ENCODE results near the gene NEUROD2.

The NEUROD2 gene

DNA sequence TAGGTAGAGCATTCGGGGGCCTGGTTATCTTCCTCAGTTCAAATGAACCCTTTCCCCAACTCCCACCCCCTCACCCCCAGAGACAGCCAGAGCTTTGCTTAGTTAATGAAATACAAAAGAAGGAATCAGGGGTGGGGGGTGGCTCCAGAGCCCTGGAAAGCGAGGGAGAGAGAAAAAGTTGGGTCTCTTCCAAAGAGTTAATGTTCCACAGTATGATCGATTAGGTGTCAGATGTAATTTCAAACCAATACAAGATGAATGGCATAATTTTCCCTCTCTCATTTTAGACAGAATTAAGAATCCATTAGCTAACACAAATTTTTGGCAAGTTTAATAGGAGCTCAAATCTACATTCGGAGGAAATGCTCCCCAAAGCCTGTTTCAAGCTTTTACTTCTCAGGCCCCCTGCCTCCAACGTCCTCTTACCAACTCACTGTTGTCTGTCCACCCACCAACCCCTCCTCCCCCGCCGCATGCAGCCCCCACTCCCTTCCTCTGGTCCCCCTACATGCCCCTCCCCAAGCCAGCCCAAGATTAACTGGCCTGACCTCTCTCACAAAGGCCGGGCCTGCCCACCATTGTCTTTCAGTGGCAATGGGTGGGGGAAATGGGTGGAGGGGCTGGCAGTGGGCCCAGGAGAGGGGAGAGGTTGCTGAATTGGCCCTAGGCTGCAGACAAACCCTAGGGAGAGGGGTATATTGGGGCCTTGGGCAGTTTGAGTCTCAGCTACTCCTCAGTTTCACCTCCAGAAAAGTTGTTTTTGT lies 28.2 kb downstream of the NEUROD2 start:
- DNase-seq: no peak

DNA sequence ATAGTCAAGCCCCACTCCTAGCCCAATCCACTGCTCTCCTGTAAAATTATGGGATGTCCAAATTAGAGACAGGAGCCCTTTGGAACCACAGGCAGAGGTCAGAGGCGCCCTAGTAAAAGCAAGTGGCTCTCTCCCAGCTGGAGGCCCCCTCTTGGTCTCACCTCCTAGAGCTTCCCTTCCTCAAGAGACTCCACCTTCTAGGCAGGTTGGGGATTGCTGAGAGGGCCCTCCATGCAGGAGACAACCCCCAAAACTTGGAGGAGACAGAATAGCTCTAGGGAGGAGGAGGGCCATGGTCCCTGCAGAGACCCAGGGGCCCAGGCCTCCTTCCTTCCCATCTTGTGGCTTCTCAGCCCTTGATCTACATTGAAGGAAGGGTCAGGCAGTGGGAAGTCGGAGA lies 29.4 kb downstream of the NEUROD2 start:
- DNase-seq: no peak

DNA sequence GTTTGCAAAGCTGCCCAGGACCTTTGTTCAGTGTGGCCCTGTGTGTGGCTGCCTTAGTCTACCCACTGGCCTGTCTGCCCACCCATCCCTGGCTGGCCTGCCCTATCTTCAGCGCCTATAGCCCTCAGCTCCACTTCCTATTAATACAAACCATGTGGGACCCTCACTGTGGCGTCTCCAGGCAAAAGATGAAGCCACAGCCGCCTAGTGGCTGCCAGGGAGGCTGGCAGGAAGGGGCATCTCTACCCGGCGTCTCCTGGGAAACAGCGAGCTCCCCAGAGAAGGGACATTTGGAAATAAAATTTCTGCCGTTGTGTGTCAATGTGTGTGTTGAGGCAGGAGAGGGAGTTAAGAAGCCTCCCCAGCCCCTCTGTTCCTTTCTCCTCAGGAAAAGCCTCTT lies 31.5 kb downstream of the NEUROD2 start:
- DNase-seq: peak in 1 of 14 donors; percentile 13

DNA sequence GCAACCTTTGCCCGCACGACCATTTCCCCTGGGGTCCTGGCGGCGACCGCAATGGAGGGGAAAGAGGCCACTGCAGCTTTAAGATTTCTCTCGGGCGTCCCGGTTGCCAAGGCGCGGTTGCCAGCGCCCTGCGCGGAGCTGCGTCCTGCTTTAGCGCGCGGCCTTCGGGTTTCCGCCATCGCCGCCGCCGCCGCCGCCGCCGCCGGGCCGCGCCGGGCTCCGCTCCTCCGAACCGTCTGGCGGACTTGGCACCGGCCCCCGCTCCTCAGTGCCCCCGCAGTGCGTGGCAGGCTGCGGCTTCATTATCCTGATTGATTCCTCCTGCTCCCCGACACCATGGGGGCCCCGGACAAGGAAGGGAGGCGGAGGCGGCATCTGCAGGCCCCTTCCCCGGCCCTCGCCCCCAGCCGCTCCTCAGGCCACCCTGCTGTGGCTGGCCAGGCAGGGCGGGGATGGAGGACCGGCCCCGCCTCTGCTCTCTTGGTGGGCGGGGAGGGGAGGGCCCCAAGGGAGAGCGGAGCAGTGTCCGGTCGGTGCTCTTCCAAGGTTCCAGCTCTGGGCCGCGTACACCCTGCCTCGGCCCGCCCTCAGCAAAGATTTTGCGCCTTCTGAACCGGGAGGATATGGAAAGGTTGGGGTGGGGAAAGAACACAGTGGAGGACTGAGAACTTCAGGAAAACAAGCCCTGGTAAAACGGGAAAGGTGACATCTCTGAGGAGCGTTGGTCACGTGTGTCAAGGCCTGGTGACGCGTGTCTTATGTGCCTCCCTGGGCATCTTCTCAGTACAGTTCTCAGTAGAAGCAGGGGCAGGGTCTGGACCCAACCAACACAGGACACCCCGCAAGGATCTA lies 34.0 kb downstream of the NEUROD2 start:
- peak in 11 of 14 donors; percentile 5 to 83 (median 29) for DNase-seq

DNA sequence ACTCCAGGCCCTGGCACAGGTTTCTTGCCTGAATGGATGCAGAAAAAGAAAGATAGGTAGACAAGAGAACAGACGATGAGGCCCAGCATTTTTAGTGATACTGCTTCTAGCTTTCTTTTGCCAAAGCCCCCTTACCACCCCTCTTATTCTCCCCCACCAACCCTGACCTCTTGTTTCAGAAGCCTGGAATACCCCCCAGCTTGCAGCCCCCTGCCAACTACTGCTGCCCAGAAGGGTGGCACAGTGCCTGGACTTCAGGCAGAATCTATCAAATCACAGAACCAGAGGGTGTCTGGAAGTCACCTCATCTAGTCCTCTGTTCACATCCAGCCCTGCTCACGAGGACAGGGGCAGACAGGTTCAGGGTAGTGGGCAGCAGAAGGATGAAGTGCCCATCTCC lies 35.6 kb downstream of the NEUROD2 start:
- no peak for DNase-seq

DNA sequence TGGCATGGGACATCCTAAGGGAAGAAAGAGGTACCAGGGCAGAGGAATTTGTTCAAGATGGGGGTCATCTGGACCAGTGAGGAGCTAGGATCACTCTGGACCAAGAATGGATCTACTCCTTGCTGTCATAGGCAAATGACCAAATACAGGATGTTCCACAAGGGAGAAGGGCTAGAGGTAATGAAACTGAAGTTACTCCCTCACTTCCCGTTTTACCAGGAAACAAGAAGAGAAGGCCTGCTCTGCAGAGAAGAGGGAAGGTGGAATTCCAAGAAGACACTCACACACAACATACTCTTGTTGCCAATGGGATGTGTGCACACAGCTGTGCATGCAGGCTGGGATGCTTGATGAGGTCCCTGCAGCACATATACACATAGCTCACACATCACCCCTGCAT lies 38.6 kb downstream of the NEUROD2 start:
- DNase-seq: no peak

DNA sequence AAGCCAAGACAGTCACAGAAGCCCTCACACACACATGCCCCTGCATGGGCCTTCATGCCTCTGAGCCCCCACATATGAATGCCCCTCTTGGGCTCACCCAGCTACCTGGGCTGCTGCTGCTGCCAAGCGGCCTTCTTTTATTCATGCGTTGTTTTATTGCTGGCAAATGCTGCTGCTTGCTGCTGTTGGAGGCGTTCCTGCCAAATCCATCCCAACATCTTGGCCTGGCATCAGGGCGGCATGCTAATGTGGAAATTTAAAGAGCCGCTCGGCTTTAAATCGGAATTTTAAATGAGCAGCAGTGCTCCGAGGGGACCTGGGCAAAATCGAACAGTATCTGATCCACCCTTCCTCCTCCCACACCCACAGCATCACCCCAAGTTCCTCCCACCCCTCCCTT lies 39.0 kb downstream of the NEUROD2 start:
- DNase-seq: no peak

DNA sequence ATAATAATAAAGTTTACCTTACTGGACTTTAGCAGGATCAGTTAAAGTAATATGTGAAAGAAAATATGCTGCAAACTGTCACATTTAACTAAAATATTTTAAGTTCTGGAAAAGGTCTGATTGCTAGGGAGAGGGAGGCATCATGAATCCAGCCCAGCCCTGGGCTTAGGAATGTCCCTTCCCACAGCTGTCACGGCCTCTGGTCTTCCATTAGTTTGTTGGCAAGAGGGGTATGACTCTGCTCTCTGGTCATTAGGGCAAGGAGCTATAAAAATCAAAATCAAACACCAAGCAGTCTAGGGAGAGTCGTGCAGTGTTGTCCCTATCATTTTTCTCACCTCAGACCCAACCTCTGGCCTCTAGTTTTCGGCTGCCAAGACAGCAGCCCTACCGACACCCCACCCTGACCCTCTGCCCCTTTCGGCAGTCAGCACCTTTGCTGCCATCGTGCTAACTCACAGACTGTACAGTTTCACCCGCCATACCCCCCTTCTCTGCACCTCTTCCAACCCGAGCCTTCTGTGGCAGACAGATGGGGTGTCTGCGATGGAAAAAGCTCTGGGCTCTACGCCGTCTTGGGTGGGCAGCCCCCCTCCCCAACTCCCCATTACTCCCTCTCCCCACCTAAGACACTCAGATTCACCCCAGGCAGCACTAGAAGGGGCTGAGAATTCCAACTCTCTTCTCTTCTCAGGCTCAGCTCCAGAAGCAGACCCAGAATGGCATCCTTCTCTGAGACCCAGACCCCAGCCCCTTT lies 41.4 kb downstream of the NEUROD2 start:
- DNase-seq: no peak

DNA sequence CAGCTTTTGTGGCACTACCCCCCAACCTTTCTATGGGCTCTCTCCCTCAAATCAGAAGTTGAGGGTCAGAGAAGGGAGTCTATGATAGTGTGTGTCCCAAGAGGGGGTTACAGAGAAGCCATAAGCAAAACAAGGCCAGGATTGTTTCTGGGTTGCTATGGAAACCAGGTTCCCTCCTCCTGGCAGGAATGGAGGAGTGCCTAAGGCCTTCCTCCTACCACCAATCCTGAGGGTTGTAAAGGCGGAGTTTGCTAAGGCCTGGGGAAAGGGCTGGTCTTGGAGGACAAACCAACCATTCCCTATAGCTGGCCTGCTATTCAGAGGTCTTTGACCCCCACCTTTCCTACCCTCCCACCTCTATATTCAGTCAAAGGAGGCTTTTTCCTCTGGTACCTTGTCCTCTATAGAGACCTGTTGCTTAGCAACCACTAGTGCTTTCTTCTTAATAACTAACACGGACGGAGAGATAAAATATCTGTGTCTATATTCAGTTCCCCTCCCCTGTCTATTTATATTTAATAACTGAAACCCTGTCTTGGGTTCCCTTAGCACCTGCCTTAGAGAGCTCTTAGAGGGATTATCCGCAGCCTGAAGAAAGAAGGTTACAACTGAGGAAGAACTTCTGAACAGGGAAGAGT lies 43.4 kb downstream of the NEUROD2 start:
- DNase-seq: no peak

DNA sequence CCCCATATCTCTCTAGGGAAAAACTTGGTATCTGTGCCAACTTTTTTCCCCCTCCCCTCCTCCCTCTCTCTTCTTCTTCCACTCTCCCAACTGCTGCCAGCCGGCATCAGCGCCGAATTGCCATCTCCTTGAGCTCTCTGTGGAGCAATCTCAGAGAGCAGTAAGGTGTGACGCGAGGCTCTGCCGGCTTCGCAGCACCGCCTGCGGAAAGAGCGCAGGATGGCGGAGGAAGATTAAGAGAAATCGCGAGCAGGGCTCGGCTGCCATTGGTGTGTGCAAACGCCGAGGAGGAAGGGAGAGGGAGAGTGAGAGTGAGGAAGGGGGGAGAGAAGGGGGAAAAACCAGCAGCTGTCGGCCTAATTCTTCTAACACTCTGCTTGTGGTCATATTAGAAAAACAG lies 44.2 kb downstream of the NEUROD2 start:
- peak in 1 of 14 donors; percentile 8 for DNase-seq

DNA sequence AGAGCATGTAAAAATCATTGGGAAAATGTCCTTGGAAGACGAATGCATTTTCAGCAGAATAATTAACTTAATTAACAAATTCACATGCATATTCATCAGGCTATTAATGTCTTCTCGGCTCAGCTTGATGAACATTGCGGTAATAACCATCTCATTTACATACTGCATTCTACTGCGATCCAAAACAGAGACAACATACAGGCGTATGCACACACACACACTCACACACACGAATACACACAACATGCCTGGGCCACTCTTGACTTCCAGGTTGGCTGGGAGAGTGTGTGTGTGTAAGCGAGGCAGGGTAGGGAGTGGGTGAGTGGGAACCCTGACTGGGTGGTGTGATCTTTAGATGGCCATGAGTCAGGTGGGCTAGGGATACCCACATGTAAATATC lies 44.7 kb downstream of the NEUROD2 start:
- DNase-seq: no peak

DNA sequence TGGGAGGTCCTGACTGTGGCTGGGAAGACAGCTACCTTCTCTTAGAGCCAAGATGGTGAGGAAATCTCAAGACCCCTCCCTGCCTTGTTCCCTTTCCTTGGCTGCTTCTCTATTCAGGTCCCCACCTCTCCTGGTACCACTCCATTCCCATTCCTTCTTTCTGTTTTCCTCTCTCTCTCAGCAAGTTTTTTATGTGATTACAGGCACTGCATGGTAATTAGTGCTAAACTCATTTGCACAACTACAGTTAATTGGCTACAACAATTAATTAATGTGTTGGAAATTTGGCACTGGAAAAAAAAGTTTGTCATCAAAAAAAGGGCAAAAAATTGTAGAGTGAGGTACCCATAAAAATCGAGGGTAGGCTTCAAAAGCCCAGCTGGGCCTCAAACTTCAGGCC lies 45.3 kb downstream of the NEUROD2 start:
- DNase-seq: no peak

DNA sequence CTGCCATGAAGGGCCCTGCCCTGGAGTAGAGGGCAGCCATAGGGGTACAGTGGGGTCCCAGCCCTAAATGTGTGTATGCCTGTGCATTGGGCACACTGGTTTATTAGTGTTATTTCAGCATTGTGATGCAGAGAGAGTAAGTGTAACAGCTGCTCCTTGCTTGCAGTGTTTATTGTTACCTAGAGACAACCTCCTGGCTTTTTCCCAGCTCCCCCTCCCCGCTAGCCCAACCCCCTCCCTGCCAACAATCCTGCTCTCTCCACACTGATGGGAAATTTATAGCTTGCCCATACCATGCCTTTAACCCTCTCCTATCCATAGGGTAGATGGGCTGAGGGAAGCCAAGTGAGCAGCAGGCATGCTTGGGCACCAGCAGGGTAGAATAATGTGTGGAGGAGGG lies 51.3 kb downstream of the NEUROD2 start:
- DNase-seq: no peak

DNA sequence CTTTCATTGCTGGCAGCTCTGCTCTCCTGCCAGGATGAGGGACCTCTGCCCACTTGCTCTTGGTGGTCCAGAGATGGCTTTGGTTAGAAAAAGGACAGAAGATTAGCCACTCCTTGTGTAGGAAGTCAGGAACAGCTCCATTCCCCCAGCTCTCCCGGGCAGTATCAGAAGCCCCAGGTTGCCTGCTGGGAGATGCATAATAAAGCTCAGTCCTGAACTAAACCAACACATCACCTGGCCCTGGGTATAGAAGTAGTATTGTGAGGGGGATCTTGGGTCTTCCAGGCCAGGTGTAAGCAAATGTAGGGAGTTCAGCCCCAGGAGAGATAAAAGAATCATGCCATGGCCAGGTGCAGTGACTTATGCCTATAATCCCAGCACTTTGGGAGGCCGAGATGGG lies 52.4 kb downstream of the NEUROD2 start:
- DNase-seq: no peak

Data from C1 segment of cervical spinal cord (tissue), 14 donors.